BE2C (cell line): ENCODE data around the gene FOXN1.

ENCODE experiments used
- DNase-seq: peaks from one replicate; pipeline ENCODE4 v3.0.0-alpha.2; 2020
- H3K27me3 ChIP-seq: fragments of 250-450 bp; sonication (Bioruptor Pico); 2 replicates; pipeline ENCODE4 v1.5.1; 2020; ENCODE audit warnings: mild to moderate bottlenecking
- H3K36me3 ChIP-seq: fragments of 250-450 bp; sonication (Bioruptor Pico); 2 replicates; pipeline ENCODE4 v1.5.1; 2020; ENCODE audit warnings: mild to moderate bottlenecking
- H3K4me1 ChIP-seq: fragments of 250-450 bp; sonication (Bioruptor Pico); 2 replicates; pipeline ENCODE4 v1.5.1; 2020
- H3K4me3 ChIP-seq: 2 replicates; pipeline ENCODE4 v1.5.1; 2011; ENCODE audit warnings: low read depth, low read length
- H3K9me3 ChIP-seq: fragments of 250-450 bp; sonication (Bioruptor Pico); 2 replicates; pipeline ENCODE4 v1.5.1; 2020
- TF ChIP-seq, protein P1 (sequence below): IDR thresholded peaks from 2 replicates; pipeline ENCODE4 v1.5.1; 2012; ENCODE audit warnings: mild to moderate bottlenecking, low read depth, low read length

The FOXN1 gene

DNA sequence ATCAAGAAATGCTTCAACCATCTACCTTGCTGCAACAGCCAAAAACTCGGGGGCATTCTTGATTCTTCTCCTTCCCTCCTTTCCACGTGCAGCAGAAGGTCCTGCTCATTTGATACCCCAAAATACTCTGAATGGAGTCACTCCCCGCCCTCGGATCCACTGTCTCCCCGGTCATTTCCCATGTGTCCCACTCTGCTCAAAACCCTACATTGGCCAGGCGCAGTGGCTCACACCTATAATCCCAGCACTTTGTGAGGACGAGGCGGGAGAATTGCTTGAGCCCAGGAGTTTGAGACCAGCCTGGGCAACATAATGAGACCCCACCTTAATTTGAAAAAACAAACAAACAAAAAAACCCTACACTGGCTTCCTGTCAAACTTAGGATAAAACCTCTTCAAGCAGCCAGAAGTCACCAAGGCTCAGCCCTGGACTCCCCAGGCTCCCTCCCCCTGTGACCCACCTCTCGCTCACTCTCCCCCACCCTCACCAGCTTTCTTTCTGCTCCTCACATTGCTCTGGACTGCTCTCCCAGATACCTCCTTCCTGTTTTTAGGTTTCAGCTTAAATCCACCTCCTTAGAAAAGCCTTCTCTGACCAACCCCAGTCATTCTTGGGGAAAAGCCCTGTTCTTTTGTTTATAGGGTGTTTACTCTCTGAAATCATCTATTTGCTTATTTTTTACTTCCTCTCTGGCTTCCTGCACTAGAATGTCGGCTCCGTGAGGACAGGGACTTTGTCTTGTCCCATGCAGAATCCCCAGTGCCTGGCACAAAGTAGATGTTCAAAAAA, 29.9 kb upstream of the FOXN1 start:
- H3K36me3 ChIP-seq = no peaks in the 10 kb centered on the region
- no peak for DNase-seq
- H3K27me3 ChIP-seq = no peaks in the 10 kb centered on the region
- H3K9me3 ChIP-seq = no peaks in the 10 kb centered on the region
- no peaks in the 10 kb centered on the region for H3K4me1 ChIP-seq
- TF ChIP-seq, protein P1, sequence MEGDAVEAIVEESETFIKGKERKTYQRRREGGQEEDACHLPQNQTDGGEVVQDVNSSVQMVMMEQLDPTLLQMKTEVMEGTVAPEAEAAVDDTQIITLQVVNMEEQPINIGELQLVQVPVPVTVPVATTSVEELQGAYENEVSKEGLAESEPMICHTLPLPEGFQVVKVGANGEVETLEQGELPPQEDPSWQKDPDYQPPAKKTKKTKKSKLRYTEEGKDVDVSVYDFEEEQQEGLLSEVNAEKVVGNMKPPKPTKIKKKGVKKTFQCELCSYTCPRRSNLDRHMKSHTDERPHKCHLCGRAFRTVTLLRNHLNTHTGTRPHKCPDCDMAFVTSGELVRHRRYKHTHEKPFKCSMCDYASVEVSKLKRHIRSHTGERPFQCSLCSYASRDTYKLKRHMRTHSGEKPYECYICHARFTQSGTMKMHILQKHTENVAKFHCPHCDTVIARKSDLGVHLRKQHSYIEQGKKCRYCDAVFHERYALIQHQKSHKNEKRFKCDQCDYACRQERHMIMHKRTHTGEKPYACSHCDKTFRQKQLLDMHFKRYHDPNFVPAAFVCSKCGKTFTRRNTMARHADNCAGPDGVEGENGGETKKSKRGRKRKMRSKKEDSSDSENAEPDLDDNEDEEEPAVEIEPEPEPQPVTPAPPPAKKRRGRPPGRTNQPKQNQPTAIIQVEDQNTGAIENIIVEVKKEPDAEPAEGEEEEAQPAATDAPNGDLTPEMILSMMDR = no peak
- no peak overlapping the region for H3K4me3 ChIP-seq

DNA sequence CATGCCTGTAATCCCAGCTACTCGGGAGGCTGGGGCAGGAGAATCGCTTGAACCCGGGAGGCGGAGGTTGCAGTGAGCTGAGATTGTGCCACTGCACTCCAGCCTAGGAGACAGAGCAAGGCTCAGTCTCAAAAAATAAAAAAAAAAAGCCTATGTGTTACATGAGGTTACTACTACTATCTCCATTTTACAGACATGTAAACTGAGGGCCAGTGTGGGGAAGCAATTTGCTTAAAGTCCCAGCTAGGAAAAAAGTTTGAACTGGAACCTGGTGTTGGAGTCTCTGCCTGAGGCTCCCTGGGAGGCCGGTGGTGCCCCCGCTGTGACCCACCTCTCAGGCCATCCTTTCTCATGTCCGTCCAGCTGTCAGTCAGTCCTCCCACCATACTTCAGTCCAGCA, 28.2 kb upstream of the FOXN1 start:
- no peaks in the 10 kb centered on the region for H3K4me1 ChIP-seq
- DNase-seq = no peak
- TF ChIP-seq, protein P1 = no peak
- H3K27me3 ChIP-seq = no peaks in the 10 kb centered on the region
- no peaks in the 10 kb centered on the region for H3K9me3 ChIP-seq
- H3K4me3 ChIP-seq = no peak overlapping the region
- H3K36me3 ChIP-seq = no peaks in the 10 kb centered on the region

DNA sequence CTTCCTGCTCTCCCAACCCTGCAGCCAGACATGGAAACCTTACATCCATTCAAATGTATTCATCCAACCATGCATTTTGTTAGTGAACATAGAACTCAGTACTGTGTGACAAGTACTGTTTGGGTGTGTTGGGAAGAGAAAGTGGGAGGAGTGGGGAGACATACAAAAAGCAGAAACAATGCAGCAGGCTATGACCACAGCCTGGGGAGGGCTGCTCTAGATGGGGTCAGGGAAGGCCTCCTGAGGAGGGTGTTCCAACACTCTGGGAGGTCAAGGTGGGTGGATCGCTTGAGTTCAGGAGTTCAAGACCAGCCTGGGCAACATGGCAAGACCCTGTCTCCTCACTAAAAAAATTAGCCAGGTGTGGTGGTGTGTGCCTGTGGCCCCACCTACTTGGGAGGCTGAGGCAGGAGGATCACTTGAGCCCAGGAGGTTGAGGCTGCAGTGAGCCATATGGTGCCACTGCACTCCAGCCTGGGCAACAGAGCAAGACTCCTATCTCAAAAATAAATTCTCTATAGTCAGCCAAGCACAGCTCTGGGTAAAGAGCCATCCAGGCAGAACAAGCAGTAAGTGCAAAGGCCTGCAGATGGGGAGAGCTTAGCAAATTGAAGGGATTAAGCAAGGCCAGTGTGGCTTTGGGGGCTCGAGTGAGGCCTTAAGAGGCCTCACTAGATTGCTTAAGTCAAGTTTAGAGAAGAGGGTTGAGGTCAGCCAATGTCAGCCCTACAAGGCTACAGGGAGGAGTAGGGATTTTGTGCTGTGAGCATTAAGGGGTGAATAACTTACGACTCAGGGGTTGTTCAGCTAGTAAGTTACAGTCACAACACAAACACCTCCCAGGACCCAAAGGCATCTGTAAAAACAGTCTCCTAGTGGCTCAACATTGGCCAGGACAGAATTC, 27.2 kb upstream of the FOXN1 start:
- DNase-seq = no peak
- no peaks in the 10 kb centered on the region for H3K4me1 ChIP-seq
- no peaks in the 10 kb centered on the region for H3K9me3 ChIP-seq
- H3K4me3 ChIP-seq = no peak overlapping the region
- no peaks in the 10 kb centered on the region for H3K27me3 ChIP-seq
- no peaks in the 10 kb centered on the region for H3K36me3 ChIP-seq
- TF ChIP-seq, protein P1 = no peak

DNA sequence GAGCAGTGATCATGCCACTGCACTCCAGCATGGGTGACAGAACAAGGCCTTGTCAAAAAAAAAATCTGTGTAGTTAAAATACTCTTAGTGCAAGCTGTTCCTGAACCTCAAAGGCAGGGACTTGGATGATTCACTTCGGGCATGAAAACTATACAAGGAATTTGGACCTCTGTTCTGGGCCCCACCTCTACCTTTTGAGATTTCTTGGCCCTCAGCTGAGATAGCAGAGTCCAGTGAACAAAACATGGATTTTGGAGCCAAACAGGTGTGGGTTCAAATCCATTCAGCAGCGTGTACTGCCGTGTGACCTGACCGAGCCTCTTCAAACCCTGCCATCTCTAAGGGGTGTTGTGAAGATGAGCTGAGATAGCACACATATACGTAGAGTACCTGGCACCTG, 25.9 kb upstream of the FOXN1 start:
- Histone ChIP-seq H3K4me3 (no peak overlapping the region), H3K4me1 (no peaks in the 10 kb centered on the region), H3K9me3 (no peaks in the 10 kb centered on the region), H3K27me3 (no peaks in the 10 kb centered on the region), H3K36me3 (no peaks in the 10 kb centered on the region)
- DNase-seq = no peak
- TF ChIP-seq, protein P1 = no peak

DNA sequence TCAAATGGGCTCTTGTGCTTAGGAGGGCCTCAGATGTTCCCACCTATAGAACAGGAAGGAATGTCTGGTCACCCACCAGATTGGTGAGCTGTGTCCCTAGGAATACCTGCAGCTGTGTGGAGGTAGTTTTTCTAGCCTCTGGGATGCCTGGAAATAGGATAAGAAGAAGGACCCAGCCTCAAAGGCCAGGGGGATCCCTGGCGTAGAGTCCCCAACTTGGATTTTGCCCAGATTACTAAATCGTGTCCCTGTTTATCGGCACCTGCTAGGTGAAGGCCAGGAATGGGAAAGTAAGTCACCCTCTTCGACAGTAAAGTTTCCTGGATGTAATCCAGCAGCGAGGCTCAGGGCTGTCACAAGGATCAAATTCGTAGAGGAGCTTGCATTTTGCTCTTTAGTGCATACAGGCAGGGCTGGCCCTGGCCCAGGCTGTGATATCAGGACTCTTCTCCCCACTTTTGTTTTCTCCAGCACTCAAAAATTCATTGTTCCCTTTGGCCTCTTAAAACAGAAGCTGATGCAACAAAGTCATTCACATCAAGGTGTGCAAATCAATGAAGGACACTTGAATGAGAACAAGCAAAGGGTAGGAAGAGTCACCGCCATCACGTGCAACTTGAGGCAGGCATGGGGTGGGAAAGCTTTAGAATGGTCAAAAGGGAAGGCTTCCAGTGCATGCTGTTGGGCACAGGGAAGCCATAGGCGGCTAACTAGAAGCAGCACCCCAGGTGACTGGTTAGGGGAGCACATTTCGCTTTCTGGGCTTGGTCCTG, 25.2 kb upstream of the FOXN1 start:
- DNase-seq = no peak
- no peak overlapping the region for H3K4me3 ChIP-seq
- H3K4me1 ChIP-seq = no peaks in the 10 kb centered on the region
- no peaks in the 10 kb centered on the region for H3K9me3 ChIP-seq
- H3K36me3 ChIP-seq = no peaks in the 10 kb centered on the region
- TF ChIP-seq, protein P1 = no peak
- H3K27me3 ChIP-seq = no peaks in the 10 kb centered on the region
